Measurements from ENCODE around the gene USF1. TPM values are rescaled to one million over a fixed set of nuclear protein-coding genes. Genes with fewer than 3 reads are reported as not detected.

The USF1 gene
- total RNA-seq, 1 experiment from 2014 or later, result 59.2 TPM

DNA sequence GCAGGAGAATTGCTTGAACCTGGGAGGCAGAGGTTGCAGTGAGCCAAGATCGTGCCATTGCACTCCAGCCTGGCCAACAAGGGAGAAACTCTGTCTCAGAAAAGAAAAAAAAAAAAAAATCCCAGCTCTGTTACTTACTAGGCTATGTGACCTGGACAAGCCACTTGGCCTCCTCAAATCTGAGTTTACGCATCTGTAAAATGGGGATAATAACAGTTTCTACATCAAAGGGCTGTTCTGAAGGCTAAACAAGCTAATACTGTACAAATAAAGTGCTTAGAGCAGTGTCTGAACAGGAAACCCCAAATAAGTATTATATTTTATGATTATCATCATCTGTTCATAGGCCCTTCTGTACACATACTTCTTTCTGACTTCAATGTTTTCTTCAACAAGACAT is 38.4 kb downstream of the USF1 start:
- no peaks in the 10 kb centered on the region; the same call in 1 of the 2 replicates for H3K4me1 ChIP-seq (ENCODE audit: insufficient read depth, low read length)
- no peak overlapping the region for H2AK5ac ChIP-seq (ENCODE audit: insufficient read length, low read length)
- no peak overlapping the region for H4K8ac ChIP-seq (replicated peaks; ENCODE audit: insufficient read length, low read depth, low read length)
- no peak overlapping the region for H2BK20ac ChIP-seq (ENCODE audit: low read depth, low read length, poor library complexity, severe bottlenecking)
- H2BK120ac ChIP-seq (ENCODE audit: low read depth, low read length, poor library complexity, severe bottlenecking), result no peak overlapping the region
- H2BK15ac ChIP-seq (ENCODE audit: low read depth, low read length), result no peak overlapping the region
- no peaks in the 10 kb centered on the region for H3K9me3 Mint-ChIP-seq
- no peak overlapping the region for H3K4me3 Mint-ChIP-seq
- no peaks in the 10 kb centered on the region for H3K9me3 ChIP-seq (ENCODE audit: control insufficient read depth, low read depth, low read length)
- H3T11ph ChIP-seq (ENCODE audit: low read length), result no peak overlapping the region
- no CpG with 5 or more reads among the region's 2 CpGs for WGBS (ENCODE audit: extremely low coverage, insufficient read length, low lambda C conversion rate)
- no peak for TF ChIP-seq CTCF (conservative IDR thresholded peaks at IDR 0.05)
- no peak overlapping the region for H3K23ac ChIP-seq (ENCODE audit: insufficient read length, low read depth, low read length)
- no peak overlapping the region for H3K56ac ChIP-seq (ENCODE audit: insufficient read length, low read depth, low read length)
- H2AFZ ChIP-seq (ENCODE audit: low read length), result no peak overlapping the region
- no peak overlapping the region for H3K9ac ChIP-seq (ENCODE audit: extremely low read depth, insufficient read length, low read length)
- H4K91ac ChIP-seq (ENCODE audit: insufficient read length, low read depth, low read length), result no peak overlapping the region
- no peaks in the 10 kb centered on the region for H3K27me3 Mint-ChIP-seq (ENCODE audit: low read depth)
- no peak overlapping the region for H3K14ac ChIP-seq (ENCODE audit: insufficient read depth, low read length)
- H3K23me2 ChIP-seq (ENCODE audit: insufficient read length, low read depth, low read length, poor library complexity, severe bottlenecking), result no peaks in the 10 kb centered on the region
- no peak overlapping the region for H3K4me2 ChIP-seq (ENCODE audit: insufficient read depth, insufficient read length, low read length)
- H3K4ac ChIP-seq (ENCODE audit: low read depth, low read length), result no peak overlapping the region
- H3K27ac Mint-ChIP-seq, result no peak overlapping the region; a peak in 1 of 7 replicates
- H3K36me3 Mint-ChIP-seq (ENCODE audit: insufficient read depth in 1 of 3, low read depth in 3 of 3), result peaks cover 3 to 18% (median 14%) of the 10 kb centered on the region in 3 experiments; a peak in 5 of 7 replicates
- peaks cover 43% of the 10 kb centered on the region; the same call in 1 of the 2 replicates for H3K79me2 ChIP-seq (ENCODE audit: insufficient read depth, low read length)
- H4K20me1 ChIP-seq (ENCODE audit: control insufficient read depth, insufficient read depth, insufficient read length), result no peaks in the 10 kb centered on the region
- no peak overlapping the region for H4K5ac ChIP-seq (ENCODE audit: insufficient read length, low read depth, low read length)
- H2BK5ac ChIP-seq (ENCODE audit: insufficient read length, low read length), result no peak overlapping the region
- H3K18ac ChIP-seq (ENCODE audit: insufficient read length, low read depth, low read length), result no peak overlapping the region
- H3K4me1 Mint-ChIP-seq, result peaks cover 12 to 22% of the 10 kb centered on the region in 2 experiments
- DNase-seq, result no peak
- H2BK12ac ChIP-seq (ENCODE audit: insufficient read length, low read depth, low read length), result no peak overlapping the region
- no peak overlapping the region for H3K27ac ChIP-seq (ENCODE audit: insufficient read length, low read depth, low read length)
- H3K27me3 ChIP-seq (ENCODE audit: insufficient read depth, low read length), result no peaks in the 10 kb centered on the region
- peaks cover 14% of the 10 kb centered on the region for H3K79me1 ChIP-seq (ENCODE audit: insufficient read depth, low read depth, low read length, poor library complexity, severe bottlenecking)
